ENCODE results near the gene APBB2. TPM values are rescaled to one million over a fixed set of nuclear protein-coding genes. Genes with fewer than 3 reads are reported as not detected.
A peak's percentile ranks its signal among the peaks of the same experiment; 100 is the strongest.

The APBB2 gene
- total and polyA plus RNA-seq, 2 of the 4 experiments (the other 2 are of a cell fraction) = 47.9 to 75.5 TPM

GRCh38 chr4:41256740-41257256 is 42.5 kb upstream of the APBB2 start, which contains the start of gene UCHL1:
TSS of gene UCHL1 (plus strand) at chr4:41256928. CDS start at chr4:41256977, 49 bp downstream.
- Histone ChIP-seq H3K27ac (ENCODE audit: insufficient read depth, low read length) (peak within 1 kb of the TSS; percentile 84), H2AK5ac (ENCODE audit: low read depth, low read length) (peak within 1 kb of the TSS; percentile 88; the same call in 1 of the 2 replicates), H2BK20ac (ENCODE audit: low read depth, low read length) (0 out of 2 replicates have a peak within 1 kb of the TSS, but pooled peaks have one; percentile 42), H2AK9ac (replicated peaks; ENCODE audit: low read depth, low read length, poor library complexity) (peak within 1 kb of the TSS; percentile 92), H3K4me2 (ENCODE audit: low read depth, low read length) (peak within 1 kb of the TSS; percentile 82), H3K9me1 (ENCODE audit: insufficient read depth, low read length) (peaks cover 4% of the 10 kb centered on the region), H2BK5ac (ENCODE audit: low read depth, low read length, poor library complexity, severe bottlenecking) (peak within 1 kb of the TSS; percentile 47), H4K8ac (ENCODE audit: low read depth in 2 of 2, low read length in 2 of 2) (peak within 1 kb of the TSS; percentile 21 to 92; a peak in 3 of 4 replicates), H3K23ac (ENCODE audit: low read depth, low read length) (peak within 1 kb of the TSS; percentile 91), H4K20me1 (ENCODE audit: insufficient read depth, low read length) (peaks cover 28% of the 10 kb centered on the region; the same call in 1 of the 2 replicates), H2BK120ac (ENCODE audit: low read depth, low read length) (peak within 1 kb of the TSS; percentile 61), H3K4me3 (ENCODE audit: insufficient read depth, low read depth, low read length) (peak within 1 kb of the TSS; percentile 94), H3K14ac (replicated peaks; ENCODE audit: low read depth, low read length) (peak within 1 kb of the TSS; percentile 77), H3K18ac (ENCODE audit: low read depth, low read length) (peak within 1 kb of the TSS; percentile 72), H3K4me1 (ENCODE audit: control insufficient read depth, insufficient read depth, low read length) (peaks cover 4% of the 10 kb centered on the region), H3K27me3 (ENCODE audit: control insufficient read depth, insufficient read depth, low read length) (no peaks in the 10 kb centered on the region), H3K56ac (ENCODE audit: extremely low read depth, insufficient read depth, low read length) (peak within 1 kb of the TSS; percentile 52; the same call in 1 of the 2 replicates), H4K5ac (ENCODE audit: low read depth, low read length) (peak within 1 kb of the TSS; percentile 65), H3K9me3 (ENCODE audit: control insufficient read depth, insufficient read depth, low read length) (no peaks in the 10 kb centered on the region), H3K36me3 (ENCODE audit: control insufficient read depth, insufficient read depth, low read length) (peaks cover 15% of the 10 kb centered on the region), H4K91ac (ENCODE audit: insufficient read depth, low read depth, low read length) (peak within 1 kb of the TSS; percentile 85), H3K9ac (ENCODE audit: low read depth, low read length) (peak within 1 kb of the TSS; percentile 92), H2AFZ (replicated peaks; ENCODE audit: low read length, poor library complexity) (peak within 1 kb of the TSS; percentile 93), H3K79me1 (ENCODE audit: low read depth in 1 of 2, low read length in 2 of 2) (peaks cover 17 to 32% of the 10 kb centered on the region in 2 experiments), H2BK15ac (ENCODE audit: low read depth, low read length) (peak within 1 kb of the TSS; percentile 0; the same call in 1 of the 3 replicates), H3K4ac (ENCODE audit: low read depth, low read length) (peak within 1 kb of the TSS; percentile 86)
- ChIA-PET CTCF (interaction anchor here (0.6 to 1.2 kb wide), 2 partner anchors 13 to 329 kb away, joined by 3 read pairs; no protein-coding TSS in a partner anchor), POLR2A (ENCODE audit: unreplicated experiment) (interaction anchor here (0.7 to 1.4 kb wide), 4 partner anchors 13 to 332 kb away, joined by 3 to 7 read pairs (median 4); no protein-coding TSS in a partner anchor)
- intact Hi-C loops (cut with micrococcal nuclease) = loop anchor here (1.0 to 10.0 kb wide), 4 partner anchors 40 to 522 kb away; no protein-coding TSS in a partner anchor
- peak; percentile 94 for ATAC-seq (ENCODE audit: low read depth)
- in situ Hi-C loops (cut with MboI; ENCODE audit: low sequenced_read_pairs) = no loop called here
- no TSS peak for BruUV-seq (replicated peaks)
- DNase-seq = peak; percentile 94
- WGBS, 2 experiments (ENCODE audit: extremely low coverage in 2 of 2, insufficient read length in 1 of 2) = 2% methylated on average over 33 of the region's 55 CpGs; no CpG with 5 or more reads in 1 of the 2 experiments
- dilution Hi-C loops (cut with HindIII; ENCODE audit: low sequenced_read_pairs, unreplicated experiment) = no loop called here
- TF ChIP-seq CEBPB (IDR thresholded peaks at IDR 0.05; ENCODE audit: low read depth, low read length) = no peak
- no peak for TF ChIP-seq USF2 (IDR thresholded peaks at IDR 0.05; ENCODE audit: low read depth, low read length)
- TF ChIP-seq NFE2L2 (IDR thresholded peaks at IDR 0.05; ENCODE audit: low read depth, low read length) = peak; percentile 34; the same call in 1 of the 2 replicates
- no peak for TF ChIP-seq CTCF (conservative IDR thresholded peaks at IDR 0.05; ENCODE audit: low read depth, low read length)
- peak; percentile 59 for TF ChIP-seq RCOR1 (IDR thresholded peaks at IDR 0.05; ENCODE audit: insufficient replicate concordance, low read length)
- no peak for TF ChIP-seq SMC3 (IDR thresholded peaks at IDR 0.05; ENCODE audit: low read depth, low read length)
- peak; percentile 100; the same call in 1 of the 2 replicates for TF ChIP-seq CHD1 (IDR thresholded peaks at IDR 0.05; ENCODE audit: low read depth, low read length)
- TF ChIP-seq POLR2A (IDR thresholded peaks at IDR 0.05; ENCODE audit: low read depth, low read length) = peak; percentile 99
- TF ChIP-seq FOS (IDR thresholded peaks at IDR 0.05; ENCODE audit: low read depth, low read length) = no peak
- peak; percentile 99 for TF ChIP-seq BHLHE40 (IDR thresholded peaks at IDR 0.05; ENCODE audit: low read depth, low read length)
- peak; percentile 15; the same call in 1 of the 2 replicates for TF ChIP-seq MAFK (IDR thresholded peaks at IDR 0.05; ENCODE audit: low read depth, low read length)
- no peak for TF ChIP-seq MXI1 (IDR thresholded peaks at IDR 0.05; ENCODE audit: borderline replicate concordance, low read depth, low read length)
- no peak for TF ChIP-seq RFX5 (IDR thresholded peaks at IDR 0.05; ENCODE audit: low read depth, low read length)
- no peak for TF ChIP-seq ELK1 (IDR thresholded peaks at IDR 0.05; ENCODE audit: borderline replicate concordance, low read depth, low read length)

Data from IMR-90 (cell line).